HepG2 (cell line): ENCODE results near the gene SRCAP. TPM values are rescaled to one million over a fixed set of nuclear protein-coding genes. Genes with fewer than 3 reads are reported as not detected.

Experiments
- GABPA ChIP-seq, 2 experiments: IDR thresholded peaks; 2 replicates each; pipeline ENCODE4 v1.6.1; 2011 to 2016; ENCODE audit warnings: low read depth in 2 of 2, low read length in 1 of 2, missing biosample characterization in 1 of 2, missing genetic modification characterization in 1 of 2
- MLLT10 ChIP-seq: sonication (generic); formaldehyde crosslinking; IDR thresholded peaks from 2 replicates; pipeline ENCODE4 v1.4.0; 2020; ENCODE audit warnings: missing genetic modification reagents
- MZF1 ChIP-seq: sonication (generic); formaldehyde crosslinking; IDR thresholded peaks from 2 replicates; pipeline ENCODE4 v1.8.1; 2023; ENCODE audit warnings: mild to moderate bottlenecking, missing genetic modification reagents, borderline replicate concordance
- NR2C2 ChIP-seq: sonication (generic); formaldehyde crosslinking; IDR thresholded peaks from 2 replicates; pipeline ENCODE4 v1.4.0; 2020; ENCODE audit warnings: missing genetic modification reagents, mild to moderate bottlenecking, moderate library complexity, borderline replicate concordance
- PBX3 ChIP-seq: sonication (generic); formaldehyde crosslinking; IDR thresholded peaks from 2 replicates; pipeline ENCODE4 v1.8.1; 2023; ENCODE audit warnings: missing genetic modification reagents, inconsistent platforms, borderline replicate concordance
- PCBP1 ChIP-seq: fragments of 200-400 bp; formaldehyde crosslinking; IDR thresholded peaks from 2 replicates; pipeline ENCODE4 v1.6.1; 2017; ENCODE audit warnings: mild to moderate bottlenecking, low read depth, low read length, borderline replicate concordance
- SKIL ChIP-seq: sonication (generic); formaldehyde crosslinking; IDR thresholded peaks from 2 replicates; pipeline ENCODE4 v1.8.0; 2022; ENCODE audit warnings: missing genetic modification reagents, mild to moderate bottlenecking, moderate library complexity, borderline replicate concordance
- ZBTB20 ChIP-seq: sonication (generic); formaldehyde crosslinking; IDR thresholded peaks from 2 replicates; pipeline ENCODE4 v1.8.1; 2023; ENCODE audit warnings: missing genetic modification reagents, low read depth, mild to moderate bottlenecking, borderline replicate concordance
- ZSCAN30 ChIP-seq: sonication (generic); formaldehyde crosslinking; IDR thresholded peaks from 2 replicates; pipeline ENCODE4 v1.5.0; 2020; ENCODE audit warnings: mild to moderate bottlenecking, missing genetic modification reagents
- polyA plus RNA-seq, 8 experiments: library from polyadenylated mRNA; depleted of rRNA in 3 of 8; stranded (reverse) in 7 of 8; unstranded in 1 of 8; fragments of >200 nt; fragmentation: Illumina TruSeq in 4 of 8; extraction: Trizol in 4 of 8; gene quantifications; 2 replicates each; pipeline versions ENCODE4 v1.2.1 to v1.2.3, GENCODE V29; 2011 to 2016; ENCODE audit warnings: low read depth in 4 of 8, missing spikeins in 1 of 8, mixed read lengths in 1 of 8; ENCODE audit not compliant: insufficient read depth in 1 of 8
- total RNA-seq, 5 experiments: library from RNA; depleted of rRNA; stranded (reverse); fragments of >200 nt; fragmentation: Illumina TruSeq; extraction: Trizol; gene quantifications; 2 replicates each; pipeline ENCODE4 v1.2.3, GENCODE V29; 2016; ENCODE audit warnings: low read depth in 1 of 5
- TF ChIP-seq, protein P1 (sequence below): sonication (generic); formaldehyde crosslinking; IDR thresholded peaks from one replicate; pipeline ENCODE4 v1.5.1; 2020; ENCODE audit warnings: mild to moderate bottlenecking, missing genetic modification reagents; ENCODE audit errors: not compliant biosample characterization
- TF ChIP-seq, protein P2 (sequence below): sonication (generic); formaldehyde crosslinking; IDR thresholded peaks from 2 replicates; pipeline ENCODE4 v1.4.0; 2020; ENCODE audit warnings: missing genetic modification reagents, borderline replicate concordance
- TF ChIP-seq, protein P3 (sequence below): sonication (generic); formaldehyde crosslinking; conservative IDR thresholded peaks from 2 replicates; pipeline ENCODE4 v1.5.0; 2020; ENCODE audit warnings: missing genetic modification reagents

The SRCAP gene
- total and polyA plus RNA-seq, 2 of the 13 experiments (the other 11 are each of a cell fraction or from before 2014, with no cell fraction given) = 4.9 to 9.0 TPM

DNA sequence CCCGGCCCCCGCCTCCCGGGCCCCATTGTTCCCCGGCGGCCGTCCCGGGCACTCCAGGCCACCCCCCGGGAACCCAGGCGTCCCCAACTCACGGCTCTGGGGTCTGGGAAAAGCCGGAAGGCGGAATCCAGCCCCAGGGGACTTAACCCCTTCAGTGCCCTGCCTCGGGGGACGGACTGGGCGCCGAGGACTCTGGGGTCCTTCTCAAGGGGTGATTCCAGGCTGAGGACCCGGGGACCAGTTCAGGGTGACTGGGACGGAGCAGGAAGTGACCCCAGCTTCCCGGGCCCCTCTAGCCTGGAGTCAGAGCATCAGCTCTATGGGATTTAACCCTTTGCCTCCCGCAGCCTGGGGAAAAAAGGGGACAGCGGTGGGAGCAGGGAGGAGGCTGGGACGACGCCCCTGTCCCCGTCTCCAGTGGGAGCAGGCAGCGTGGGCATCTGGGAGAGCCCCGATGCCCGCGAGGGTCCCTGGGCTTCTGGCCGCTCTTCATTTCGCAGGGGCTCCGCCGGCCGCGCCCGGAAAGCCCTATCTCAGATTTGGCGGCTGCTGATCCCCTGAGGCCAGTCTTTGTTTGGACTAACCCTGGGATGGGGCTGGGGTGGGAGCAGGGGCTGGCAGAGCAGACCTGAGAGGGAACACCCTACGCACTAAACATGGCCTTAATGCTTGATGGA lies 88.1 kb downstream of the SRCAP start, which contains the start of gene ZNF629 (continued):
- TF ChIP-seq, protein P1, sequence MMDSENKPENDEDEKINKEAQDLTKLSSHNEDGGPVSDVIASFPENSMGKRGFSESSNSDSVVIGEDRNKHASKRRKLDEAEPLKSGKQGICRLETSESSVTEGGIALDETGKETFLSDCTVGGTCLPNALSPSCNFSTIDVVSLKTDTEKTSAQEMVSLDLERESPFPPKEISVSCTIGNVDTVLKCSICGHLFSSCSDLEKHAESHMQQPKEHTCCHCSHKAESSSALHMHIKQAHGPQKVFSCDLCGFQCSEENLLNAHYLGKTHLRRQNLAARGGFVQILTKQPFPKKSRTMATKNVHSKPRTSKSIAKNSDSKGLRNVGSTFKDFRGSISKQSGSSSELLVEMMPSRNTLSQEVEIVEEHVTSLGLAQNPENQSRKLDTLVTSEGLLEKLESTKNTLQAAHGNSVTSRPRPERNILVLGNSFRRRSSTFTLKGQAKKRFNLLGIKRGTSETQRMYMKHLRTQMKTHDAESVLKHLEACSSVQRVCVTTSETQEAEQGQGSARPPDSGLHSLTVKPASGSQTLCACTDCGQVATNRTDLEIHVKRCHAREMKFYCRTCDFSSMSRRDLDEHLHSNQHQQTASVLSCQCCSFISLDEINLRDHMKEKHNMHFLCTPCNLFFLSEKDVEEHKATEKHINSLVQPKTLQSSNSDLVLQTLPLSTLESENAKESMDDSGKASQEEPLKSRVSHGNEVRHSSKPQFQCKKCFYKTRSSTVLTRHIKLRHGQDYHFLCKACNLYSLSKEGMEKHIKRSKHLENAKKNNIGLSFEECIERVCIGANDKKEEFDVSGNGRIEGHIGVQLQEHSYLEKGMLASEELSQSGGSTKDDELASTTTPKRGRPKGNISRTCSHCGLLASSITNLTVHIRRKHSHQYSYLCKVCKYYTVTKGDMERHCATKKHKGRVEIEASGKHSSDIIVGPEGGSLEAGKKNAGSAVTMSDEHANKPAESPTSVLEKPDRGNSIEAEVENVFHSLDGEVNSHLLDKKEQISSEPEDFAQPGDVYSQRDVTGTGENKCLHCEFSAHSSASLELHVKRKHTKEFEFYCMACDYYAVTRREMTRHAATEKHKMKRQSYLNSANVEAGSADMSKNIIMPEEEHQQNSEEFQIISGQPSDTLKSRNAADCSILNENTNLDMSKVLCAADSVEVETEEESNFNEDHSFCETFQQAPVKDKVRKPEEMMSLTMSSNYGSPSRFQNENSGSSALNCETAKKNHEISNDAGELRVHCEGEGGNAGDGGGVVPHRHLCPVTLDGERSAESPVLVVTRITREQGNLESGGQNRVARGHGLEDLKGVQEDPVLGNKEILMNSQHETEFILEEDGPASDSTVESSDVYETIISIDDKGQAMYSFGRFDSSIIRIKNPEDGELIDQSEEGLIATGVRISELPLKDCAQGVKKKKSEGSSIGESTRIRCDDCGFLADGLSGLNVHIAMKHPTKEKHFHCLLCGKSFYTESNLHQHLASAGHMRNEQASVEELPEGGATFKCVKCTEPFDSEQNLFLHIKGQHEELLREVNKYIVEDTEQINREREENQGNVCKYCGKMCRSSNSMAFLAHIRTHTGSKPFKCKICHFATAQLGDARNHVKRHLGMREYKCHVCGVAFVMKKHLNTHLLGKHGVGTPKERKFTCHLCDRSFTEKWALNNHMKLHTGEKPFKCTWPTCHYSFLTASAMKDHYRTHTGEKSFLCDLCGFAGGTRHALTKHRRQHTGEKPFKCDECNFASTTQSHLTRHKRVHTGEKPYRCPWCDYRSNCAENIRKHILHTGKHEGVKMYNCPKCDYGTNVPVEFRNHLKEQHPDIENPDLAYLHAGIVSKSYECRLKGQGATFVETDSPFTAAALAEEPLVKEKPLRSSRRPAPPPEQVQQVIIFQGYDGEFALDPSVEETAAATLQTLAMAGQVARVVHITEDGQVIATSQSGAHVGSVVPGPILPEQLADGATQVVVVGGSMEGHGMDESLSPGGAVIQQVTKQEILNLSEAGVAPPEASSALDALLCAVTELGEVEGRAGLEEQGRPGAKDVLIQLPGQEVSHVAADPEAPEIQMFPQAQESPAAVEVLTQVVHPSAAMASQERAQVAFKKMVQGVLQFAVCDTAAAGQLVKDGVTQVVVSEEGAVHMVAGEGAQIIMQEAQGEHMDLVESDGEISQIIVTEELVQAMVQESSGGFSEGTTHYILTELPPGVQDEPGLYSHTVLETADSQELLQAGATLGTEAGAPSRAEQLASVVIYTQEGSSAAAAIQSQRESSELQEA (CRISPR knock-in tag) = no peak
- no peak for TF ChIP-seq PBX3 (CRISPR knock-in tag)
- TF ChIP-seq, protein P2, sequence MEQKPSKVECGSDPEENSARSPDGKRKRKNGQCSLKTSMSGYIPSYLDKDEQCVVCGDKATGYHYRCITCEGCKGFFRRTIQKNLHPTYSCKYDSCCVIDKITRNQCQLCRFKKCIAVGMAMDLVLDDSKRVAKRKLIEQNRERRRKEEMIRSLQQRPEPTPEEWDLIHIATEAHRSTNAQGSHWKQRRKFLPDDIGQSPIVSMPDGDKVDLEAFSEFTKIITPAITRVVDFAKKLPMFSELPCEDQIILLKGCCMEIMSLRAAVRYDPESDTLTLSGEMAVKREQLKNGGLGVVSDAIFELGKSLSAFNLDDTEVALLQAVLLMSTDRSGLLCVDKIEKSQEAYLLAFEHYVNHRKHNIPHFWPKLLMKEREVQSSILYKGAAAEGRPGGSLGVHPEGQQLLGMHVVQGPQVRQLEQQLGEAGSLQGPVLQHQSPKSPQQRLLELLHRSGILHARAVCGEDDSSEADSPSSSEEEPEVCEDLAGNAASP = peak; percentile 76; the same call in 1 of the 2 replicates
- TF ChIP-seq GABPA (IDR thresholded peaks at IDR 0.05; ENCODE audit: low read depth, low read length) = peak; percentile 81
- peak; percentile 98 for TF ChIP-seq GABPA (CRISPR knock-in tag; IDR thresholded peaks at IDR 0.05; ENCODE audit: low read depth)
- peak; percentile 29; the same call in 1 of the 2 replicates for TF ChIP-seq MLLT10
- peak; percentile 75; the same call in 1 of the 2 replicates for TF ChIP-seq ZSCAN30 (CRISPR knock-in tag)
- no peak; the same call in 1 of the 2 replicates for TF ChIP-seq PCBP1
- TF ChIP-seq, protein P3, sequence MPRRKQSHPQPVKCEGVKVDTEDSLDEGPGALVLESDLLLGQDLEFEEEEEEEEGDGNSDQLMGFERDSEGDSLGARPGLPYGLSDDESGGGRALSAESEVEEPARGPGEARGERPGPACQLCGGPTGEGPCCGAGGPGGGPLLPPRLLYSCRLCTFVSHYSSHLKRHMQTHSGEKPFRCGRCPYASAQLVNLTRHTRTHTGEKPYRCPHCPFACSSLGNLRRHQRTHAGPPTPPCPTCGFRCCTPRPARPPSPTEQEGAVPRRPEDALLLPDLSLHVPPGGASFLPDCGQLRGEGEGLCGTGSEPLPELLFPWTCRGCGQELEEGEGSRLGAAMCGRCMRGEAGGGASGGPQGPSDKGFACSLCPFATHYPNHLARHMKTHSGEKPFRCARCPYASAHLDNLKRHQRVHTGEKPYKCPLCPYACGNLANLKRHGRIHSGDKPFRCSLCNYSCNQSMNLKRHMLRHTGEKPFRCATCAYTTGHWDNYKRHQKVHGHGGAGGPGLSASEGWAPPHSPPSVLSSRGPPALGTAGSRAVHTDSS = no peak
- peak; percentile 85; the same call in 1 of the 2 replicates for TF ChIP-seq MZF1 (CRISPR knock-in tag)
- TF ChIP-seq NR2C2 (CRISPR knock-in tag) = peak; percentile 96
- peak; percentile 52; the same call in 1 of the 2 replicates for TF ChIP-seq SKIL (CRISPR knock-in tag)
- peak; percentile 70; the same call in 1 of the 2 replicates for TF ChIP-seq ZBTB20
